HG03280 (cell line): Measurements from ENCODE around the gene CCRL2.
"Not testable (repeated sequence)": the region's sequence is repeated elsewhere in the genome, so short reads cannot be mapped to it uniquely, and the experiment has no call there.

ENCODE experiments used
- ATAC-seq: cut with Tn5 transposase; IDR thresholded peaks from one replicate; pipeline ENCODE4 v1.9.1; 2021; ENCODE audit warnings: mild to moderate bottlenecking, moderate library complexity; ENCODE audit not compliant: unreplicated experiment

The CCRL2 gene

GRCh38 chr3:46401579-46401978 lies 5.5 kb upstream of the CCRL2 start:
- ATAC-seq, result no peak

- not testable (repeated sequence) for ATAC-seq
Measured at GRCh38 chr3:46402902-46403301, 4.2 kb upstream of the CCRL2 start.

GRCh38 chr3:46405301-46406019 lies 1.6 kb upstream of the CCRL2 start:
- no peak for ATAC-seq

- ATAC-seq, result no peak
Measured at GRCh38 chr3:46406443-46406787, 644 bp upstream of the CCRL2 start.

- no peak for ATAC-seq
Measured at GRCh38 chr3:46407970-46408369, 911 bp downstream of the CCRL2 start.

- ATAC-seq, result no peak
Measured at GRCh38 chr3:46408853-46409252, 1.8 kb downstream of the CCRL2 start.

GRCh38 chr3:46409739-46410489 lies 2.9 kb downstream of the CCRL2 start:
- no peak for ATAC-seq

GRCh38 chr3:46410669-46411068 lies 3.6 kb downstream of the CCRL2 start:
- ATAC-seq, result no peak

GRCh38 chr3:46411271-46411670 lies 4.2 kb downstream of the CCRL2 start:
- no peak for ATAC-seq

- no peak for ATAC-seq
Measured at GRCh38 chr3:46412786-46413298, 5.8 kb downstream of the CCRL2 start.

- no peak for ATAC-seq
Measured at GRCh38 chr3:46413951-46414350, 6.9 kb downstream of the CCRL2 start.

- ATAC-seq, result no peak
Measured at GRCh38 chr3:46414739-46415138, 7.7 kb downstream of the CCRL2 start.

- no peak for ATAC-seq
Measured at GRCh38 chr3:46416125-46416810, 9.2 kb downstream of the CCRL2 start.

GRCh38 chr3:46416811-46417510 lies 9.9 kb downstream of the CCRL2 start:
- no peak for ATAC-seq

GRCh38 chr3:46417841-46418611 lies 11.0 kb downstream of the CCRL2 start:
- ATAC-seq, result no peak

- ATAC-seq, result no peak
Measured at GRCh38 chr3:46419816-46420215, 12.8 kb downstream of the CCRL2 start.

GRCh38 chr3:46420931-46421330 lies 13.9 kb downstream of the CCRL2 start:
- ATAC-seq, result no peak

- no peak for ATAC-seq
Measured at GRCh38 chr3:46422617-46423016, 15.6 kb downstream of the CCRL2 start.

- ATAC-seq, result no peak
Measured at GRCh38 chr3:46423588-46423987, 16.5 kb downstream of the CCRL2 start.

GRCh38 chr3:46426476-46426875 lies 19.4 kb downstream of the CCRL2 start:
- not testable (repeated sequence) for ATAC-seq
